DMS153 treated with DMSO at 0.1 percent for 48 hours (cell line): ENCODE measurements around the gene PTGES3L.
"Not testable (repeated sequence)": the region's sequence is repeated elsewhere in the genome, so short reads cannot be mapped to it uniquely, and the experiment has no call there.

Experiments
- DNase-seq: peaks from one replicate; lab custom pipeline; 2025; ENCODE audit not compliant: unreplicated experiment; lab: John Stamatoyannopoulos, UW

The PTGES3L gene

GRCh38 chr17:42982266-42982665 is 2.4 kb upstream of the PTGES3L start:
- no peak for DNase-seq

- DNase-seq, result peak; percentile 50
Measured at GRCh38 chr17:42980766-42981397, 1.0 kb upstream of the PTGES3L start.

GRCh38 chr17:42980274-42980765 is 440 bp upstream of the PTGES3L start, which contains the start of gene RUNDC1:
Gene RUNDC1, plus strand, starts transcription at chr17:42980565. Its CDS starts 12 bp downstream, at chr17:42980577.
- DNase-seq, result peak; percentile 57

- not testable (repeated sequence) for DNase-seq
Measured at GRCh38 chr17:42975701-42976100, 4.2 kb downstream of the PTGES3L start.

- DNase-seq, result no peak
Measured at GRCh38 chr17:42975265-42975664, 4.6 kb downstream of the PTGES3L start.

DNA sequence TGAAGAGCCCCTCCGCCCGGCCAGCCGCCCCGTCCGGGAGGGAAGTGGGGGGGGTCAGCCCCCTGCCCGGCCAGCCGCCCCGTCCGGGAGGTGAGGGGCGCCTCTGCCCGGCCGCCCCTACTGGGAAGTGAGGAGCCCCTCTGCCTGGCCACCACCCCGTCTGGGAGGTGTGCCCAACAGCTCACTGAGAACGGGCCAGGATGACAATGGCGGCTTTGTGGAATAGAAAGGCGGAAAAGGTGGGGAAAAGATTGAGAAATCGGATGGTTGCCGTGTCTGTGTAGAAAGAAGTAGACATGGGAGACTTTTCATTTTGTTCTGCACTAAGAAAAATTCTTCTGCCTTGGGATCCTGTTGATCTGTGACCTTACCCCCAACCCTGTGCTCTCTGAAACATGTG is 6.6 kb downstream of the PTGES3L start:
- DNase-seq, result not testable (repeated sequence)

GRCh38 chr17:42971589-42971988 is 8.3 kb downstream of the PTGES3L start:
- DNase-seq, result no peak

DNA sequence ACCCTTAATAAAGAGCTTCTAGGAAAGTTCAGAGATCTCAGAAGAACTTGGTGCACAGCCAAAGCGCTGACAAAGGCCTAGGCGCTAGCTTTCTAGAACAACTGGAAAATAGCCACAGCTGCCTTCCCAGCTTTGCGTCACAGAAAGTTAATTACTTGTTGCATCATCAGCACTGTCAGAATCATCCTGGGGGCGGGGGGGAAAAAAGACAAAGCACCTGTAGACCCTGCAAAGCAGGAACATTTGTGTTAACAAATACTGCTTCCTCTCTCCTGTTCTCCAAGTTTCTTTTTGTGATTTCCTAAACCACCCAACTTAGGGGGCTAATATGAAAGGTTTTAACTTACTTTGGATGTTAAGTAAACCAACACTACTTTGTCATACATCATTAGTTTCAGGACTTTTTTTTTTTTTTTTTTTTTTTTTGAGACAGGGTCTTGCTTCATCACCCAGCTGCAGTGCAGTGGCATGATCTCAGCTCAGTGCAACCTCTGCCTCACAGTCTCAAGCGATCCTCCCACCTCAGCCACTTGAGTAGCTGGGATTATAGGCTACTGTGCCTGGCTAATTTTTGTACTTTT is 10.8 kb downstream of the PTGES3L start:
- no peak for DNase-seq

- no peak for DNase-seq
Measured at GRCh38 chr17:42967925-42968324, 12.0 kb downstream of the PTGES3L start.

GRCh38 chr17:42964161-42964932 is 15.5 kb downstream of the PTGES3L start, which contains the start of gene AARSD1:
Gene AARSD1, minus strand, starts transcription at chr17:42964454. Its CDS starts 14 bp downstream, at chr17:42964440.
- DNase-seq, result peak; percentile 85

GRCh38 chr17:42953669-42954068 is 26.2 kb downstream of the PTGES3L start:
- no peak for DNase-seq

DNA sequence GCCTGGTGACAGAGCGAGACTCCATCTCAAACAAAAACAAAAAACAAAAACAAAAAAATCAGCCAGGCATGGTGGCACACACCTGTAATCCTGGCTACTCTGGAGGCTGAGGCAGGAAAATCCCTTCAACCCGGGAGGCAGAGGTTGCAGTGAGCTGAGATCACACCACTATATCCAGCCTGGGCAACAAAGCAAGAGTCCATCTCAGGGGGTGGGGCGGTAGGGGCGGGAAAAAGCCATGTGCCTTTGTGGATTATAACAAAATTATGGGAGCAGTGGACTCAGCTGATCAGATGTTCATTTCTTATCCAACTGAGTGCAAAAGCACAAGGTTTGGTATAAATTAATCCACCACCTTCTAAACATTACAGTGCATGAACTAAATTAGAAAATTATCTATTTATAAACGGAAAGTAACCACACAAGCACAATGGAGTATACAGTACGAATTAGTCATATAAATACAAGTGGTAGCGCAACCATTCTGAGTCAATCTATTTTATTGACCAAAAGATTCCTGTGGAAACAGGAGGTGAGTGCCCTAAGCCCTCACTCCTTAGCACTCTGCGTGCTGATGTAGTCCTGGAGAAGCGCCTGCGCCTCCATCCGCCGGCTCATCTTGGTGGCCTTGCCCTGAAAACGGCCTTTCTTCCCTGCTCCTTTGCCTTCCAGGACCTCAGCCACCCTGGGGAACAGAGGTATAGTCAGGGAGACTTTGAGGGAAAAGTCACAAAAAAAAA is 29.7 kb downstream of the PTGES3L start:
- DNase-seq, result no peak

- DNase-seq, result no peak
Measured at GRCh38 chr17:42946812-42947211, 33.1 kb downstream of the PTGES3L start.

DNA sequence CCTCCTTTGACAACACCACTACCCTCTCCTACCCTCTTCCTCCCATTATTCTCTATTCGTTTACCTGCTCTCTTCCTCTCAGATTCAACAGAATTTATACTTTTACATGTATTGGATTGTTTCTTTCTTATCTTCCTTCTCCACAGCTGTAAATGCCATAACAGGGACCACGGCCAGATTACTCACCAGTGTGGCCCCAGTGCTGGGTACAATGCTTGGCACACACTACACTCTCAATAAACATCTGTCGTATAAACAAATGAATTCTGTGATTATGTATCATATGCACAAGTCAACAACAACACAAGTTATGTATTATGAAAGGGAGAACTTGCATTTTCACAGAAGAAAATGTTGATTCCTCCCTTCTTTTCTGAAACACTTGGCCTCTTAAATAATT is 35.7 kb downstream of the PTGES3L start:
- DNase-seq, result no peak

DNA sequence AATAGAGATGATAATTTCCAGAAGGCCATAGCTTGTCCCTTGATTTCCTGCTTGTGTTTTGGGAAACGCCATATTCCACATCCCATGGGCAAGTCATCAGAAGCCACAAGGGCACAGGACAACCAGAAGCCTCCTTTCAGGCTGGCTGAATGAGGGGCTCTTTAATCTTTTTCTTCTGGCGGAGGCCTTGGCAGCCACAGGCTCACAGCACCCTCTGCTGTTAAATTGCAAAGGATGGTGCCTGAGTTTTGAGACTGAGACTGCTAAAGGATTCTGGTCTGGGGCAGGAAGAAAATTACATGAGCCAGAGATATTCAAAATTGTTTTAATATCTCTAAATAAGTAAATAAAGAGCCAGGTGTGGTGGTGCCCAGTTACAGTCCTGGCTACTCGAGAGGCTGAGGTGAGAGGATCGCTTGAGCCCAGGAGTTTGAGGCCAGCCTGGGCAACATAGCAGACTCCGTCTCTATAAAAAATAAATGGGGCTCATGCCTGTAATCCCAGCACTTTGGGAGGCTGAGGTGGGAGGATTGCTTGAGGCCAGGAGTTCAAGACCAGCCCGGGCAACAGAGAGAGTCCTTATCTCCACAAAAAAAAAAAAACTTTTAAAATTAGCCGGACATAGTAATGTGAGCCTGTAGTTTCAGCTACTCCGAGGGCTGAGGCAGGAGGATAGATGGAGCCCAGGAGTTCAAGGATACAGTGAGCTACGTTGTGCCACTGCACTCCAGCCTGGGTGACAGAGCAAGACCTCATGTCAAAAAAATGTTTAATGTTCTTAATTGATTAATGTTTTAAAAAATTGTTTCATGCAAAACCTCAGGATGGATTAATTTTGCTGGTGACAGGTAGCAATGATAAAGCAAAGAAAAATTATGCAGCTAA is 41.9 kb downstream of the PTGES3L start:
- peak; percentile 38 for DNase-seq

DNA sequence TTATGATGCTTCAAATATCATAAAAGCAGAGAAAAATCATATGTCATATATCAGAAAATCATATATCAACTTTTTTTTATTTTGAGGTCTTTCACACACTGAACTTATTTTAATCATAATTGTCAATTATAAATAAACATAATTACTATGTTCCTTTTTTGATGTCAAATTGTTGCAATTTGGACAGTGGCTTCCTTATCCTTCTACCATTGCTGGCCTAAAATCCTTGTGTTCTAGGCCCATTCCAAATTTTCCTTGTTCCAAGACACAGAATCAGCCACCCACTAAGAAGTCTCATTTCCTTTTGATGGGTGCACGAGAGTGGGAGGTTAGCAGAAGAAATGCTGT is 50.4 kb downstream of the PTGES3L start:
- DNase-seq, result no peak

DNA sequence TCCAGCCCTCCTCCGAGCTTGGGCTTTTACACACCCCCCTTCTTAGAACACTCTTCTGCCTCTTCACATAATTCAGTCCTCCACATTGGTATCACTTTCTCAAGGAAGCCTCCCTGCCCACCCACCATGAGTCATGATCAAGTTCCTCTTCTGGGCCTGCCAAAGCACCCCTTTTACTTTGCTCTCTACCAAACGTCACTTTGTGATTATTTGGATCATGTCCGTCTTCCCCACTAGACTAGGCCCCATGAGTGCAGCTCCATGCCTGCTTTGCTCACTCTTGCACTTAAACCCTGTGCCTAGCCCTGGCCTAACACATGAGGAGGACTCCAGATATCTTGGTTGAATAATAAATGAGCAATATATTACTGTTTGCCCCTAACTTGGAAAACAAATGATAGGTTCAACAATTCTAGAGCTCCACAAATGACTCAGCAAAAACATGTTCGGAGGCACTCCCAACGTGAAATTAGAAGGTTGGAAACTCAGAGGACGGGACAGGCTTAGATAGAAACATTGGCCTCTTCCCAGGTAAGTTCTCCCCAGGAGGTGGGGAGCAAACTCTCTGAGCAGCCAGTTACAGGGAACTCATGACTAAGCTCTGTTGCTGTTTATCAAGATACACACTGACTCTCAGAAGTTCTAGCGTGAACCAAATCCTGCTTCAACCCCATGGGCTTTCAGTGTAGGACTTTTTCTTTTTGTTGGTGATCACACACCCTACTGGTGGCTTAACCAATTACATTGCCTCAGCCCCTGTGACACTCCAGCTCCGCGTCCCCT is 51.0 kb downstream of the PTGES3L start:
- DNase-seq, result no peak

DNA sequence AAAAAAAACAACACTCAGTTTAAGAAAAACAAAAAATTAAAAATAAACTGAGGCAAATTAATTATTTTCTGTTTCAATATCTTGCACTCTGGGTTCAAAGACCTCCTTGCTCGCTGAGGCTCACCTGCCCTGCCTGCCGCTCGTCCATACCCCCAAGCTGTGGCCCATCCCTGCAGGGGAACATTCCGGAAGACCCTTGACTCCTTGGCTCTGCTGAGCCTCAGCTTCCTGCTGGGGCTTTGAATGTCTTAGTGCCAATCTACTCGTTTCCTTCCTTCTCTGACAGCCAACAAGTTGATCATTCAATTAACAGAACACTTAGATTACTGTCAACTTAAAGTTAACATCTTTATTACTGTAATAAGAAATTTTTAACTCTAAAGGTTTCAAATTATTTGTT is 55.0 kb downstream of the PTGES3L start:
- no peak for DNase-seq

DNA sequence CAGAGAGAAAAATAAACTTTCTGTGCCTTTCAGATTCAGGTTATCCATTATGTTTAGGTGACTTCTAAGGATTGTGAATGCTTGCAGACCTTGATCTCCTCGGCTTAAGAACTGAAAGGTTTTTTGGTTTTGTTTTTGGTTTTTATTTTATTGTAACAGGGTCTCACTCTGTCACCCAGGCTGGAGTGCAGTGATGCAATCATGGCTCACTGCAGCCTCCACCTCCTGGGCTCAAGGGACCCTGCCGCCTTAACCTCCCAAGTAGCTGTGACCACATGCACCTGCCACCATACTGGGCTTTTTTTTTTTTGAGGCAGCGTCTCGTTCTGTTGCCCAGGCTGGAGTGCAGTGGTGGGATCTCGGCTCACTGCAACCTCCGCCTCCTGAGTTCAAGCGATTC is 56.4 kb downstream of the PTGES3L start:
- DNase-seq, result not testable (repeated sequence)
